ENCODE data around the gene MAVS. TPM values are rescaled to one million over a fixed set of nuclear protein-coding genes. Genes with fewer than 3 reads are reported as not detected.
"Not testable (repeated sequence)": the region's sequence is repeated elsewhere in the genome, so short reads cannot be mapped to it uniquely, and the experiment has no call there.

The MAVS gene
- total and polyA plus RNA-seq, 9 of the 15 experiments (the other 6 are each of a cell fraction or from before 2014, with no cell fraction given), result 1.6 to 22.0 (median 11.3) TPM

GRCh38 chr20:3843990-3844619 is 2.5 kb upstream of the MAVS start:
- H3K4me2 ChIP-seq (ENCODE audit: insufficient read depth, low read length); CTCF ChIA-PET (ENCODE audit: low intra/inter-chr PET ratio); H3K27me3 ChIP-seq (ENCODE audit: control insufficient read depth in 2 of 2, insufficient read depth in 2 of 2, low read length in 2 of 2); DNase-seq (ENCODE audit: extremely low read depth in 1 of 4, low spot score in 3 of 4); FAIRE-seq; H3K4me3 ChIP-seq; H3K9me1 ChIP-seq (ENCODE audit: control insufficient read depth, insufficient read depth, low read length); intact Hi-C loops (cut with micrococcal nuclease); ATAC-seq; in situ Hi-C loops (cut with MboI); H4K20me1 ChIP-seq (replicated peaks; ENCODE audit: control insufficient read depth, insufficient read depth, low read length); BruUV-seq (replicated peaks); H3K9me3 ChIP-seq (replicated peaks; ENCODE audit: control insufficient read depth, insufficient read depth, low read depth, low read length): not testable (repeated sequence)
- peak overlapping the region; percentile 35 to 53; a peak in 3 of 4 replicates for H3K9ac ChIP-seq (ENCODE audit: insufficient read depth in 1 of 2, low read depth in 2 of 2, low read length in 2 of 2)
- peaks cover 28% of the 10 kb centered on the region for H3K79me2 ChIP-seq (ENCODE audit: control insufficient read depth, insufficient read depth, low read length)
- peak overlapping the region; percentile 76 for H3K27ac ChIP-seq (ENCODE audit: extremely low read depth, low read depth, low read length)
- POLR2A ChIA-PET, result interaction anchor here (1.0 to 2.0 kb wide), 3 partner anchors 10 to 23 kb away, joined by 3 to 13 read pairs (median 5); partner anchors contain the start of gene AP5S1
- peaks cover 37 to 51% of the 10 kb centered on the region in 2 experiments; a peak in 4 of 5 replicates for H3K4me1 ChIP-seq (replicated peaks in 1 of 2; ENCODE audit: control insufficient read depth in 2 of 2, insufficient read depth in 2 of 2, low read length in 2 of 2)
- WGBS (ENCODE audit: insufficient coverage, low coverage, missing lambda C conversion rate), result 63% methylated on average over 9 of the region's 9 CpGs
- H3K36me3 ChIP-seq (ENCODE audit: control insufficient read depth, insufficient read depth, low read length), result peaks cover 10% of the 10 kb centered on the region; the same call in 2 of the 3 replicates
- H2AFZ ChIP-seq (ENCODE audit: low read depth, low read length), result peak overlapping the region; percentile 50; the same call in 1 of the 2 replicates
- TF ChIP-seq, protein P1, sequence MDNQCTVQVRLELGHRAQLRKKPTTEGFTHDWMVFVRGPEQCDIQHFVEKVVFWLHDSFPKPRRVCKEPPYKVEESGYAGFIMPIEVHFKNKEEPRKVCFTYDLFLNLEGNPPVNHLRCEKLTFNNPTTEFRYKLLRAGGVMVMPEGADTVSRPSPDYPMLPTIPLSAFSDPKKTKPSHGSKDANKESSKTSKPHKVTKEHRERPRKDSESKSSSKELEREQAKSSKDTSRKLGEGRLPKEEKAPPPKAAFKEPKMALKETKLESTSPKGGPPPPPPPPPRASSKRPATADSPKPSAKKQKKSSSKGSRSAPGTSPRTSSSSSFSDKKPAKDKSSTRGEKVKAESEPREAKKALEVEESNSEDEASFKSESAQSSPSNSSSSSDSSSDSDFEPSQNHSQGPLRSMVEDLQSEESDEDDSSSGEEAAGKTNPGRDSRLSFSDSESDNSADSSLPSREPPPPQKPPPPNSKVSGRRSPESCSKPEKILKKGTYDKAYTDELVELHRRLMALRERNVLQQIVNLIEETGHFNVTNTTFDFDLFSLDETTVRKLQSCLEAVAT (IDR thresholded peaks at IDR 0.05), result peak in 1 of 2 experiments; percentile 57; a peak in 1 of 4 replicates

DNA sequence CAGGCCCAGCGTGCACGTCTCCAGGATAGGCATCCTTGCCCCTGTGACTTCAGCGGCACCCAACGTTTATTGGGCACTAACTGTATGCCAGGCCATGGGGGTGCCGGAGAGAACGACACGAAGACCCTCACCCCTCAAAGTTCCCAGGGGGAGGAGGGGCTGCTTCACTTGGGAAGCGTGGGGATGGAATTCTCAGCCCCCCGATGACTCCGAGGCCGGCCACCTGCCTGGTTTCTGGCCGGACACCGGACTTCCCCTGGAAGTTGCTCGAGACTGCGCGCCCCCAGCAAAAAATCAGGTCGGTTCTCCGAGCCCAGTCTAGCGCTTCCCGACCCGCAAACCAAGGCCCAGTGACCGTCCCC is 275 bp upstream of the MAVS start:
- intact Hi-C loops (cut with micrococcal nuclease), result loop anchor here (2.0 to 5.0 kb wide), 2 partner anchors 26 to 59 kb away; partner anchors contain the start of genes AP5S1 and CENPB
- in situ Hi-C loops (cut with MboI), result no loop called here
- peak overlapping the region; percentile 85 to 96 for H3K9ac ChIP-seq (ENCODE audit: insufficient read depth in 1 of 2, low read depth in 2 of 2, low read length in 2 of 2)
- WGBS (ENCODE audit: insufficient coverage, low coverage, missing lambda C conversion rate), result 0% methylated on average over 11 of the region's 22 CpGs
- H4K20me1 ChIP-seq (replicated peaks; ENCODE audit: control insufficient read depth, insufficient read depth, low read length), result no peaks in the 10 kb centered on the region
- peak overlapping the region; percentile 91 for H3K4me2 ChIP-seq (ENCODE audit: insufficient read depth, low read length)
- no peak for FAIRE-seq
- H3K36me3 ChIP-seq (ENCODE audit: control insufficient read depth, insufficient read depth, low read length), result peaks cover 16% of the 10 kb centered on the region; the same call in 2 of the 3 replicates
- peak overlapping the region; percentile 81 for H3K4me3 ChIP-seq
- H3K79me2 ChIP-seq (ENCODE audit: control insufficient read depth, insufficient read depth, low read length), result peaks cover 28% of the 10 kb centered on the region
- no peaks in the 10 kb centered on the region for H3K9me1 ChIP-seq (ENCODE audit: control insufficient read depth, insufficient read depth, low read length)
- ATAC-seq, result no peak
- no TSS peak for BruUV-seq (replicated peaks)
- H3K27ac ChIP-seq (ENCODE audit: extremely low read depth, low read depth, low read length), result peak overlapping the region; percentile 88
- DNase-seq (ENCODE audit: extremely low read depth in 1 of 4, low spot score in 3 of 4), result no peak
- POLR2A ChIA-PET, result interaction anchor here (0.7 kb wide), 1 partner anchor 59 kb away, joined by 3 read pairs; no protein-coding TSS in a partner anchor
- peak overlapping the region; percentile 68 for H2AFZ ChIP-seq (ENCODE audit: low read depth, low read length)
- H3K4me1 ChIP-seq (replicated peaks in 1 of 2; ENCODE audit: control insufficient read depth in 2 of 2, insufficient read depth in 2 of 2, low read length in 2 of 2), result peaks cover 33 to 44% of the 10 kb centered on the region in 2 experiments; a peak in 4 of 5 replicates
- no peaks in the 10 kb centered on the region for H3K9me3 ChIP-seq (replicated peaks; ENCODE audit: control insufficient read depth, insufficient read depth, low read depth, low read length)
- 0 out of 2 replicates have a peak, but pooled peaks have one; percentile 8 for TF ChIP-seq FOXP1 (CRISPR knock-in tag; IDR thresholded peaks at IDR 0.05)
- peak; percentile 48; the same call in 1 of the 2 replicates for TF ChIP-seq ELF1 (tag; IDR thresholded peaks at IDR 0.05)
- no peak for TF ChIP-seq ZEB2 (IDR thresholded peaks at IDR 0.05)
- 0 out of 2 replicates have a peak, but pooled peaks have one; percentile 23 for TF ChIP-seq HDAC8 (tag; IDR thresholded peaks at IDR 0.05)
- 0 out of 2 replicates have a peak, but pooled peaks have one; percentile 50 for TF ChIP-seq ATF6 (CRISPR knock-in tag; IDR thresholded peaks at IDR 0.05)
- TF ChIP-seq MITF (IDR thresholded peaks at IDR 0.05), result no peak
- TF ChIP-seq PHF8 (IDR thresholded peaks at IDR 0.05; ENCODE audit: borderline replicate concordance, low read length), result peak; percentile 64; the same call in 1 of the 2 replicates
- CTCF ChIA-PET (ENCODE audit: low intra/inter-chr PET ratio), result no interaction called here
- H3K27me3 ChIP-seq (ENCODE audit: control insufficient read depth in 2 of 2, insufficient read depth in 2 of 2, low read length in 2 of 2), result no peaks in the 10 kb centered on the region
